Measurements from ENCODE around the gene EGR4.

Gene EGR4

DNA sequence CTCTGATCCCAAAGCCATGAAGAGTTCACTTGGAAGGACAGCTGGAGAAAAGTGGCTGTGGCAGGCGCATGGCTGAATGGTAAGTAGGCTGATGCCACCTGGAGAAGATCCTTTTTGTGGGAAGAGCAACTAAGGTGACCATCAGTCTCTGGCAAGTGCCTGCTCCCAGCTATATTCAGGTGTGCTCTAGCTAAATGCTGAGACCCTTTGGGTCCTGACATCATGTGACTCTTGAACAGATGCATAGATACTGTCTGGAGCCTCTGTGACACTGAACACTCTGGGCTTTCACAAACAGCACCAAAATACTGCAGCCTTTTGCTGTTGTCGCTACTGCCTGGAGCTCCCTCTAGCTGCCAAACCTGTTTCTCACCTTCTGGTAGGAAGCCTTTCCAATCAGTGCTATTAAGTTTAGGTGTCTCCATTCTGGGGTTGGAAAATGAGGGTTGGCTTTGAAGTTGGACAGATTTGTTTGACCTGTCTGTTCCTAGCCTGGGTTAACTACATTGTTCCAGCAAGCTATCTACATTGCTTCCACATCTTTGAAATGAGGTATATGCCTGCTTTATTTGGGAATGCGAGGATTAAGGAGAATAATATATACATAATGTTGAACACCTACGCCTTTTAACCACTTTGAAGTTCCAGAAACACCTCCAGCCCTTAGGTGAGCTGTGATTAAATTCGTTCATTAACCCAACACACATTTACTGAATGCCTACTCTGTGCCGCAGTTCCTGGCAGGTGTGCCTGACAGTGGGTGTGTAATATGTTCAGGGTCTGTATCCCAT is 3.1 kb downstream of the EGR4 start:
- DNase-seq (ENCODE audit: low spot score) = peak; percentile 61

- no peak for DNase-seq (ENCODE audit: low spot score)
Observed at GRCh38 chr2:73289304-73289703, 4.0 kb downstream of the EGR4 start.

- DNase-seq (ENCODE audit: low spot score) = no peak
Observed at GRCh38 chr2:73286134-73286655, 7.2 kb downstream of the EGR4 start.

DNA sequence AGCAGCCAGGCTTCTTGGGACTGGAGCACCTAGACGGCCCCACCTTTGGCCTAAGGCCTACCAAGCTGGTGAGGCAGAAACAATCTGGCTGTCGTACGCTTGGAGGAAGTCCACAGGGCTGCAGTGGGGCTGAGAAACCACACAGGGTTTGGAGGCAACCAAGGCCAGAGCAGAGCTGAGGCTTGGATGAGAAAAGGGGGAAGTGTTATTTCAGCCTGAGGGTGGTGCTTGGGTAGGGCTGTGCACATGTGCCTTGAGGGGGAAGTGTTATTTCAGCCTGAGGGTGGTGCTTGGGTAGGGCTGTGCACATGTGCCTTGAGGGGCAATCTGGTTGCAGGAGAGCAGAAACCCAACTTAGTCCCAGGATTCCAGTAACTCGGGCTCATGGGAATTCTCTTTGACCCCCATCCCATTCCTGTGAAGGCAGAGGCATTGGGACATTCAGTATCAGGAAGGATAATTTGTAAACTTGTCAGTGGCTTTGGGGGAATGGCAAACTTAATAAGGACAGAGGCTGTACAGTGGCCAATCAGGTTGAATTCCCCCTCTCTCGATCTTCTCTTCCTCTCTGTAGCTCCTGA is 8.1 kb downstream of the EGR4 start:
- DNase-seq (ENCODE audit: low spot score) = peak; percentile 56

DNA sequence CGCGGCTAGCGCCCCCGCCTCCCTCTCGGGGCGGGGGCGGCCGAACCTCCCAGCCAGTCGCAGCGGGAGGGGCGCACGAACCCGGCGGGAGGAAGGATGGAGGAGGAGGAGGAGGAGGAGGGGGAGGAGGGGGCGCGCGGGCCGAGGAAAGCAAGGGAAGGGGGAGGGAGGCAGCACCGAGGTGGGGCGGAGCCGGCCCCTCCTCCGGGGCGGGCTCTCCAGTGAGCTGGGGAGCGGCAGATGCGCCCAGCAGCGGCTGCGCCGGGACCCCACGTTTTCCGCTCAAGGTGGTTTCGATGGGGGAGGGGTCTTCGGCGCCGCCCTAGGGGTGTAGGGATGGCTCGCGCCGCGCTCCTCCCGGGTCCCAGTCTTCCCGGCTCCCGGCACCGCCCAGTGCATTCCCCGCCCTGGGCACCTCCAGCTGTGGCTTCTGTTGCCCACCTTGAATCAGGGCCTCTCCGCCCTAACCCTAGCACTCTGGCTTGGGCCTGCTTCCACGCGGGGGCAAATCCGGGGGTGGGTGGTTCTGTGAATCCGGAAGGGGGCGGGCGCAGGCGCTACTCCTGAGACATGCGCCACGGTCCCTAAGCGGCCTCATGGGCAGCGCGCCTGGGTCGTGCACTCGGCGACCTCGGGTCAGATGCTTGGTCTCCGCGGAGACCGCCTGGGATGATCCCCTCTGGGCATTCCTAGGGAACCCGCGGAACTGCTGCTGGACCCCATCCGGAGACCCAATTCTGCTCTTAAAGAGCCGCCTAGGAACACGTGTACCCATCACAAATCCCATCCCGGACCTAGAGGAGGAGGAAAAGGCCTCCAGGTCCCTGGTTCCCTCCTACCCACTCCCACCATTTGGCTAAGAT is 8.8 kb downstream of the EGR4 start, which contains the start of gene FBXO41:
FBXO41 (minus strand) TSS at position 183 of the 863 bp plus-strand sequence. CDS start 14,848 bp downstream, outside the sequence.
- DNase-seq (ENCODE audit: low spot score) = peak; percentile 78

GRCh38 chr2:73283545-73284295 is 9.6 kb downstream of the EGR4 start:
- DNase-seq (ENCODE audit: low spot score) = no peak

DNA sequence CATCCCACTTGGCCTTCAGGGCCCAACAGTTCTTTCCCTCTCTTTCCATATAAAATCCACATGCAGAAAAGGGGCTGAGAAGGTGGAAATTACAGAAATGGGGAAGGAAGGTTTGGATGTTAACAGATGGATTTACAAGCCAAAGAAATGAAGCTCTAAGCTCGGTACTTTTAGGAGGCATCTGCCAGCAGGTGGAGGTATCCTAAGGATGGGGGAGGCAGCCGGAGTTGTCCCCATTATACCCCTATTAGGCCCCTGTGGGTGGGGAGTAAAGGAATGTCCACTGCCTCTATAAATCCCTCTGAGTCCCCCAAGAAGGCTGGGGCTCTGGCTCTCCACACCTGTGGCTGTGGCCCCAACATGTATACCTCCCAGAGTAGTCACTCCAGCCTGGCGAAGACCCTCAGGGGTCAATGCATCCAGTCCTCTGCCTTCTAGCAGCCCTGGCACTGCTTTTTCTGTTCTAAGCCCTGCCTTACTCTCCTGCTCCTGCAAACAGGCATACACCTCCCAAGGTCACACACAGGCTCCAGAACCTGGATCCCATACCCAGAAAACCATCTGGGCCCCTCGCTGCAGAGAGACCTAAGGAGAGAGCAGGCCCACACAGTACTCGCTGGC is 10.3 kb downstream of the EGR4 start:
- no peak for DNase-seq (ENCODE audit: low spot score)

DNA sequence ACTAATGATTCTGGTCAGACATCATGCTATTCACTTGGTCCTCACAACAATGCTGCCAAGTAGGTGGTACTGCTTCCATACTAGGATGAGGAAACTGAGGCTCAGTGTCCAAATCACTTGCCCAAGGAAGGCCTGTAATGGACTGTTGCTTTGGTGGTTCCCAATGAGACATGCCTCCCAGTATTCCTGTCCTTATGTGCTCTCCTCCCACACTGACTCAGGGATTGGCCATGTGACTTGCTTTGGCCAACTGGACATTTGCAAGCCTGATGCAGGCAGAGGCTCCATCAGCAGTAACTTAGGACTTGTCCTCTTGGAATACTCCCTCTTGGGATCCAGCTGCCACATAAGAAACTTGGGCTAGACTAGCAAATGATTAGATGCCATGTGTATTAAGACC is 12.1 kb downstream of the EGR4 start:
- no peak for DNase-seq (ENCODE audit: low spot score)

- no peak for DNase-seq (ENCODE audit: low spot score)
Observed at GRCh38 chr2:73279852-73280251, 13.5 kb downstream of the EGR4 start.

GRCh38 chr2:73272270-73272669 is 21.1 kb downstream of the EGR4 start:
- no peak for DNase-seq (ENCODE audit: low spot score)

DNA sequence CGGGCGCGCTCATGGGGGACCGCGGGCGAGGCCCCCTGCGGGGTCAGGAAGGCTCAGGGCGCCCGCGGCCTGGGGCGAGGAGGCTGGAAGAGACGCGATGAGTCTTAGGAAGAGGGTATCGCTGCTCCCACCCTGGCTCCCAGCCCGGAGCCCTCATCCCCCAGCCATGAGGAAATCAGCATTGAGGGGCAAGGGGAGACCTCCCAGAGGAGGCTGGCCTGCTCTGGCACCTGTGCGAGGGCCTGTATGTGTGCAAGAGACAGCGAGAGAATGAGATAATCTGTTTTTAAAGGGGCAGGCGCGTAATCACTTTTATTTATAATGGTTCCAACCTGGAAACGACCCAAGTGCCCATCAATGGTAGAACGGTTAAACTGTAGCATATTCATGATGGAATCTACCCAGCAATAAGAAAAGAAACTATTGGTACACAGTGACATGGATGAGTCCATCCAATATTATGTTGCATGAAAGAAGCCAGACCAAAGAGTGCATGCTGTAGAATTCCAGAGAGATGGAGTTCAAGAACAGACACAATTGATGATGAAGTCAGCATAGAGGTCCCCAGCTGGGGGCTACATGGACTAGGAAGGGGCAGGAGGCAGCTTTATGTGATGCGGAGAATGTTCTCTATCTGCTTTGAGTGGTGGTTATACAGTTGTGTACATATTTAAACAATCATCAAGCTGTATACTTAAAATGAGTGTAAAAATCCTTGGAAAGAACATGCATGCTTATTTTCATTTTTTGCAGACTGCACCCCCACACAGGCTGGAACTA is 23.5 kb downstream of the EGR4 start:
- no peak for DNase-seq (ENCODE audit: low spot score)

DNA sequence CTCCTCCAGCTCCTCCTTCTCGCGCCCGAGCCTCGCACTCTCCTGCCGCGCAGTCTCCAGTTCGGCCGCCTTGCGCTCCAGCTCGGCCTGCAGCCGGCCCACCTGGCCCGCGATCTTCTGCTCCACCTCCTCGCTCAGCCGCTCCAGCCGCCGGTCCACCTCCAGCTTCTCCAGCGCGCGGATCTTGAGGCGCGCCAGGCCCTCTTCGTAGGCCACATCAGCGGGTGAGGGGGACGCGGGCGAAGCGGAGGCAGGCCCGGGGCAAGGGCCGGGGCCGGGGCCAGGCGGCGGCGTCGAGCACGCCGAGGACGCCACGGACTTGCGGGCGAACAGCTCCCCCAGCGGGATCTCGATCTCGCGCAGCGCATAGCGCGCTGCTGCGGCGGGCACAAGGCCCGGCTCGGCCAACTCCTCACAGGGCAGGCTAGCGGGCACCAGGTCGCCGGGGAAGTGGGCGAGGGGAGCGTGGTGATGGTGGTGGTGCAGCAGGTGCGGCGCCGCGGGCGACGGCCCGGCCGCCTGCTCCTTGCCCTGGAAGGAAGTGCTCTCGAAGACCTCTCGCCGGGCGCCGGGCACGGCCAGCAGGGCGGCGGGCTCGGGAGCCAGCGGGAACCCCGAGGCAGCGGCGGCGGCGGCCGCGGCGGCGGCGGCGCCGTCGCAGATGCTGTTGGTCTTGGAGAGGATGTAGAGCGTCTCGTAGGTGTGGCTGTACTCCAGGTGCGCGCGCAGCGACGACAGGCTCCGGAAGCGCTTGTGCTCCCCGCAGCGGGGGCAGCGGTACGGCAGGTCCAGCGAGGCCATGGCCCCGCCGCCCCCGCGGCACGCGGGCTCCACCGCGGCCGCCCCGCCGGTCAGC is 24.3 kb downstream of the EGR4 start:
- peak; percentile 90 for DNase-seq (ENCODE audit: low spot score)

- no peak for DNase-seq (ENCODE audit: low spot score)
Observed at GRCh38 chr2:73268366-73268829, 24.9 kb downstream of the EGR4 start.

GRCh38 chr2:73267008-73267407 is 26.3 kb downstream of the EGR4 start:
- DNase-seq (ENCODE audit: low spot score) = no peak

GRCh38 chr2:73266061-73266901 is 27.1 kb downstream of the EGR4 start:
- no peak for DNase-seq (ENCODE audit: low spot score)

DNA sequence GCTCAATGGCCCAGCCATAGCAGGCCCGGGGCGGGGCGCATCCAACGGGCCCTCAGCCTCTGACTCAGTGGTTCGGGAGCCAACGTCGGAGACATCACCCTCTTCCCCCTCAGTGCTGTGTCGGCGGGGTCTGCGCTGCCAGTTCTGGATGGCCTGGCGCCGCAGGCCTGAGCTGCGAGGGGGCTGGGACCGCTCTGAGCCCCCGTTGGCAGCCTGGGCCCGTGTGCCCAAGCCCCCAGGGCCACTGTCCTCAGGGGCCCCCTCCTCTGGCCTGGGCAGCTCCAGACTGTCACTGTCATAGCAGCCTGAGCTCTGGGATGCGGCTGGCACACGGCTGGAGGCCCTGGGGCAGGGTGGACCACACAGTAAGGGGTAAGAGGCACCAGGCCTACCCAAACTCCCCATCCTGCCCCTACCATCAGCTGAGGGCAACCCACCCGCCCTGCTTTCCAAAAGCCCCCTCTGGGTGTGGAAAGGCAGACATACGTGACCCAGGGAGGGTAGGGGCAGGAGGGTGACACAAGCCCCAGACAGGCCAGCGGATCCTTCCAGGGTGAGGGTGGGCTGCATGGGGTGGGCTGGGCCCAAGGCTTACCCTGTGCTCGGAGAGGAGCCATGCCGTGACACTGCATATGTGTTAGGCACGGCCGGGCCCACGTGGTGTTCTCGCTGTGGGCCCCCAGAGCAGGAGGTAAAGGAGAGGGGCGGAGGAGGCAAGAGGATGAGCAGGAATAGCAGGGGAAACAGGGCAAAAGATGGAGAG is 27.9 kb downstream of the EGR4 start:
- no peak for DNase-seq (ENCODE audit: low spot score)

DNA sequence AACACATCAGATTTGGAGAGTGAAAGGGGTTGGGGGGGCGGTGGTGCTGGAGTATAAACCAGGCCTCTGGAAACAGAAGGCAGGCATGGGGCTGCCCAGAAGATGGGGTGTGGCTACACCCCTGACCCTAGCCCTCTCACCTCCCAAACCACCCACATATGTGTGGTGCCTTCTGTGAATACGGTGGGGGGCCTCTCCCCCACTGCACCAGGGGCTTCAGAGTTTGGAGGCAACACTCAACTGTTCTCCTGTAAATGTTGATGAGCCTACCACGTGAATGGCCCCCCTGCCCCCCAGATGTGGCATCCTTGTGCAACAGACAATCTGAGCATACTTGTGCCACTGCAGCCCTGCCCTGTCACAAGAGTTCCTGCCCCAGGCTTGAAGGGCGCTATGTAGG is 28.6 kb downstream of the EGR4 start:
- DNase-seq (ENCODE audit: low spot score) = no peak

GRCh38 chr2:73264332-73264606 is 29.1 kb downstream of the EGR4 start:
- DNase-seq (ENCODE audit: low spot score) = no peak

All from LoVo (cell line).